ENCODE measurements around the gene PLK5.
A peak's percentile ranks its signal among the peaks of the same experiment; 100 is the strongest.
"Not testable (repeated sequence)": the region's sequence is repeated elsewhere in the genome, so short reads cannot be mapped to it uniquely, and the experiment has no call there.

Gene PLK5

DNA sequence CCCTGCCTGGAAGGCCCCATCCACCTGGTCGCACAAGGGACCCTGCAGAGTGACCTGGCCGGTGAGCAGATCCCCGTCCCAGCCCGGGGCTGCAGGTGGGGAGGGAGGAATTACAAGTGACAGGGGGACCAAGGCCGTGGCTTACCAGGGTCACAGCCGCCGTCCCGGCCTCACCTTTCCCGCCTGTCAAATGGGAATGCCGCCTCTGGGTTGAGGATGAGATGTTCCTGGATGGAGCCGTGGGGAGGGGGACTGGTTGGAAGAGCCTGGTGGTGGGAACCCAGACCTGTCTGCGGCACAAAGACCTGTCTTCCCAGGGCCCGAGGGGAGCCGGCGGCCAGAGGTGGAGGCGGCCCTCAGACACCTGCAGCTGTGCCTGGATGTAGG lies 5.5 kb downstream of the PLK5 start:
- no peak overlapping the region for H3K9ac ChIP-seq (ENCODE audit: low read depth, low read length)
- no peak overlapping the region for H3K4me3 ChIP-seq (ENCODE audit: low read length)
- H3K36me3 ChIP-seq (ENCODE audit: insufficient read depth, low read length): no peaks in the 10 kb centered on the region
- no peaks in the 10 kb centered on the region for H3K4me1 ChIP-seq (ENCODE audit: insufficient read depth, low read length)
- H3K27ac ChIP-seq (ENCODE audit: low read depth, low read length): no peak overlapping the region
- no peaks in the 10 kb centered on the region for H3K9me3 ChIP-seq (ENCODE audit: insufficient read depth, low read depth, low read length)
- peaks cover 16% of the 10 kb centered on the region for H3K27me3 ChIP-seq (ENCODE audit: insufficient read depth, low read length)
- 84% methylated on average over 16 of the region's 16 CpGs for WGBS

DNA sequence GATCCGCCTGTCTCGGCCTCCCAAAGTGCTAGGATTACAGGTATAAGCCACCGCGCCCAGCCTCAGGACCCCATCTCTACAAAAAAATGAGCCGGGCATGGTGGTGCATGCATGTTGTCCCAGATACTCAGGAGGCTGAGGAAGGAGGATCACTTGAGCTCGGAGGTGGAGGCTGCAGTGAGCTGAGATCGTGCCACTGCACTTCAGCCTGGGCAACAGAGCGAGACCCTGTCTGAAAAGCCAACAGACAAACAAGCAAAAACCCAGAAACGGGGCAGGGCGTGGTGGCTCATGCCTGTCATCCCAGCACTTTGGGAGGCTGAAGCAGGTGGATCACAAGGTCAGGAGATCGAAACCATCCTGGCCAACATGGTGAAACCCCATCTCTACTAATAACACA lies 7.0 kb downstream of the PLK5 start:
- H3K4me3 ChIP-seq (ENCODE audit: low read length); H3K36me3 ChIP-seq (ENCODE audit: insufficient read depth, low read length); H3K4me1 ChIP-seq (ENCODE audit: insufficient read depth, low read length); H3K27me3 ChIP-seq (ENCODE audit: insufficient read depth, low read length); H3K9me3 ChIP-seq (ENCODE audit: insufficient read depth, low read depth, low read length); H3K27ac ChIP-seq (ENCODE audit: low read depth, low read length); H3K9ac ChIP-seq (ENCODE audit: low read depth, low read length): not testable (repeated sequence)
- WGBS: 89% methylated on average over 11 of the region's 11 CpGs

DNA sequence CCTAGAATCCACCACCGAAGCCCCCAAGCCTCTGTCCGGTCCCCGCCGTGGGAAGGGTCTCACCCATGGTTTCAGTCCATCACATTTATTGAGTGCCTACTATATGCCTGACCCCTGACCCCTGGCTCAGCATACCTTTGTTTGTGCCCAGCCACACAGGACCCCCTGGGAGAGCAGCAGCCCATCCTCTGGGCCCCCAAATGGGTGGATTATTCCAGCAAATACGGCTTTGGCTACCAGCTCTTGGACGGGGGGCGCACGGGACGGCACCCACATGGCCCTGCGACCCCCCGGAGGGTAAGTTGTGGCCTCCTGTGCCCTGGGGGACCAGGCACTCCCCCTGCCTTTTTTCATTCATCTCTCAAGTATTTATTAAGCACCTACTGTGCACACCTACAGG lies 7.7 kb downstream of the PLK5 start:
- Histone ChIP-seq H3K27ac (ENCODE audit: low read depth, low read length) (no peak overlapping the region), H3K36me3 (ENCODE audit: insufficient read depth, low read length) (no peaks in the 10 kb centered on the region), H3K4me3 (ENCODE audit: low read length) (no peak overlapping the region), H3K9me3 (ENCODE audit: insufficient read depth, low read depth, low read length) (no peaks in the 10 kb centered on the region), H3K9ac (ENCODE audit: low read depth, low read length) (no peak overlapping the region), H3K4me1 (ENCODE audit: insufficient read depth, low read length) (no peaks in the 10 kb centered on the region), H3K27me3 (ENCODE audit: insufficient read depth, low read length) (no peaks in the 10 kb centered on the region)
- 88% methylated on average over 11 of the region's 11 CpGs for WGBS

DNA sequence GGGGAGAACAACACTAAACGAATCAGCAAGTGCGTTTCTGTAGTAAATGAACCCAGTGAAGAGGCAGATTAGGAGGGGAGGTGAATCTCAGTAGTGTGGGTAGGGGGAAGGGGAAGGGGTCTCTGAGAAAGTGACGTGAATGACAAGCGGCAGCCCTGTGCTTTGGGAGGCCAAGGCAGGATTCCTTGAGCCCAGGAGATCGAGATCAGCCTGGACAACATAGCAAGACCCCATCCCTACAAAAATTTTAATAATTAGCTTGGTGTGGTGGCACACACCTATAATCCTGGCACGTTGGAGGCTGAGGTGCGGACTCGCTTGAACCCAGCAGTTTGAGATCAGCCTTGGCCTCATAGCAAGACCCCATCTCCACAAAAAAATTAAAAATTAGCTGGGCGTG lies 8.1 kb downstream of the PLK5 start:
- 88% methylated on average over 9 of the region's 9 CpGs for WGBS
- H3K9me3 ChIP-seq (ENCODE audit: insufficient read depth, low read depth, low read length): no peaks in the 10 kb centered on the region
- no peak overlapping the region for H3K9ac ChIP-seq (ENCODE audit: low read depth, low read length)
- no peaks in the 10 kb centered on the region for H3K4me1 ChIP-seq (ENCODE audit: insufficient read depth, low read length)
- H3K27me3 ChIP-seq (ENCODE audit: insufficient read depth, low read length): no peaks in the 10 kb centered on the region
- no peaks in the 10 kb centered on the region for H3K36me3 ChIP-seq (ENCODE audit: insufficient read depth, low read length)
- H3K4me3 ChIP-seq (ENCODE audit: low read length): no peak overlapping the region
- no peak overlapping the region for H3K27ac ChIP-seq (ENCODE audit: low read depth, low read length)

DNA sequence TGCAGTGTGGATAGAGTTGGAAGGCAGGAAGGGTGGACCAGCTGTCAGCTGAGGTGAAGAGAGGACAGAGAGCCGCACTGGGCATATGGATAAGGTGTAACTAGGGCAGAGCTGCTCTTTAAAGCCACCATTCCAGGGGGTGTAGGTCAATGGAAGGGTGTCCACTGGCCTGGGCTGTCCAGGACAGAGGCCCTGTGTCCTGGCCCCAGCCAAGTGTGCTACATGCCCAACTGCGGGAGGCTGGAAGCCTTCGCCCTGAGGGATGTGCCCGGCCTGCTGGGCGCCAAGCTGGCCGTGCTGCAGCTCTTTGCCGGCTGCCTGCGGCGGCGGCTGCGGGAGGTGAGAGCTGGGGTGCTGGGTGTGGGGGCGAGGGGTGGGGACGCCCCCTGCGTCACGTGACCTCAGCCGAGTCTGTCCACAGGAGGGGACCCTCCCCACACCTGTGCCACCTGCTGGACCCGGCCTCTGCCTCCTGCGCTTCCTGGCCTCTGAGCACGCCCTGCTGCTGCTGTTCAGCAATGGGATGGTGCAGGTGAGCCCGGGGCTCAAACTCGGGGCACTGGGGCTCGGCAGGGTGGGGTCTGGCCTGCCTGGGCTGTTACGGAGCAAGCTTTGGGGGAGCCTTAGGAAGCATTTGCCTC lies 9.8 kb downstream of the PLK5 start:
- Histone ChIP-seq H3K27me3 (ENCODE audit: insufficient read depth, low read length) (no peaks in the 10 kb centered on the region), H3K9me3 (ENCODE audit: insufficient read depth, low read depth, low read length) (no peaks in the 10 kb centered on the region), H3K36me3 (ENCODE audit: insufficient read depth, low read length) (no peaks in the 10 kb centered on the region), H3K4me3 (ENCODE audit: low read length) (no peak overlapping the region), H3K4me1 (ENCODE audit: insufficient read depth, low read length) (no peaks in the 10 kb centered on the region), H3K27ac (ENCODE audit: low read depth, low read length) (no peak overlapping the region), H3K9ac (ENCODE audit: low read depth, low read length) (no peak overlapping the region)
- 90% methylated on average over 23 of the region's 23 CpGs for WGBS

DNA sequence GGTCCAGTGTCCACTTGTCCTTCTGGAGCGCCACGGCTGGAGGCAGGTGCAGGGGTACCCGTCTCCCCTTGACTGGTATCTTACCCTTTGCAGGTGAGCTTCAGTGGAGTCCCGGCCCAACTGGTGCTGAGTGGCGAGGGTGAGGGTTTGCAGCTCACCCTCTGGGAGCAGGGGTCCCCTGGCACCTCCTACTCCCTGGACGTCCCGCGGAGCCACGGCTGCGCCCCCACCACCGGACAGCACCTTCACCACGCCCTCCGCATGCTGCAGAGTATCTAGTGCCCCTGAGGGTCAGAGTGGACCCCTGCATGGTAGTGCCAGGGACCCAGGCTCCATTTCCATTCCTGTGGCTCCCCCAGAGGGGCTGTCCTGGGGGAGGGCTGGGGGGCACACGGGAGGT lies 11.1 kb downstream of the PLK5 start:
- H3K27ac ChIP-seq (ENCODE audit: low read depth, low read length): no peak overlapping the region
- no peak overlapping the region for H3K4me3 ChIP-seq (ENCODE audit: low read length)
- 86% methylated on average over 14 of the region's 14 CpGs for WGBS
- no peaks in the 10 kb centered on the region for H3K9me3 ChIP-seq (ENCODE audit: insufficient read depth, low read depth, low read length)
- H3K4me1 ChIP-seq (ENCODE audit: insufficient read depth, low read length): no peaks in the 10 kb centered on the region
- H3K27me3 ChIP-seq (ENCODE audit: insufficient read depth, low read length): no peaks in the 10 kb centered on the region
- no peaks in the 10 kb centered on the region for H3K36me3 ChIP-seq (ENCODE audit: insufficient read depth, low read length)
- H3K9ac ChIP-seq (ENCODE audit: low read depth, low read length): no peak overlapping the region

DNA sequence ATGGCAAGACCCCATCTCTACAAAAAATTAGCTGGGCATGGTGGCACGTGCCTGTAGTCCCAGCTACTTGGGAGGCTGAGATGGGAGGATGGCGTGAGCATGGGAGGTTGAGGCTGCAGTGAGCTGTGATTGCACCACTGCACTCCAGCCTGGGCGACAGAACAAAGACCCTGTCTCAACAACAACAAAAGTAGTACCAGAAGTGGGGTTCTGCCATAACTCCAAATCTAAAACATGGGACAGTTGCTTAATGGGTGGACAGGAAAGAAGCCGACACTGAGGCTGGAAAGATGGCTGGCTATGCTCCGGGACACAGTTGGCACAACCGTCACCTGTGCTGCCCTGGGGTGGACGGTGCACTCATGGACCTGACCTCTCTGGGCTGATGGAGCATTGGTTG lies 11.8 kb downstream of the PLK5 start:
- H3K4me1 ChIP-seq (ENCODE audit: insufficient read depth, low read length); H3K27me3 ChIP-seq (ENCODE audit: insufficient read depth, low read length); H3K27ac ChIP-seq (ENCODE audit: low read depth, low read length); H3K4me3 ChIP-seq (ENCODE audit: low read length); H3K9ac ChIP-seq (ENCODE audit: low read depth, low read length); H3K36me3 ChIP-seq (ENCODE audit: insufficient read depth, low read length); H3K9me3 ChIP-seq (ENCODE audit: insufficient read depth, low read depth, low read length): not testable (repeated sequence)
- 89% methylated on average over 7 of the region's 7 CpGs for WGBS

DNA sequence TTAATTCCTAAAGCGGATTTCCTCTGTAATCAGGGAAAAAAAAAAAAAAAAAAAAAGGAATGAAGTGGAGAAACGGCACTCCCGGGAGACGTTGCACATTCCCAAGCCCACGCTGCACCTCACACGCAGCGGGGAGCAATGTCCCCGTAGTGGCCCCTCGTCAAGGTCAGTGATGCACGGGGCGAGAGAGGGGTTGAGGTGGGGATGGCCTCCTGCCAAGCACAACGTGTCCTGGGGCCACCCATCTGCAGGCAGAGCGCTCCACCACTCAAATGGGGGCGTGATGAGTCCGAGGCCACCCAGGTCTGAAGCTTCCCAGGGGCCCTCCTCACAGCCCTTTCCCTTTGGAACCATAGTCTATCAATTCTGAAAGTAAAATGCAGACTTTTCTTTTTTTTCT lies 15.1 kb downstream of the PLK5 start:
- no peaks in the 10 kb centered on the region for H3K4me1 ChIP-seq (ENCODE audit: insufficient read depth, low read length)
- WGBS: 69% methylated on average over 15 of the region's 15 CpGs
- H3K36me3 ChIP-seq (ENCODE audit: insufficient read depth, low read length): no peaks in the 10 kb centered on the region
- no peaks in the 10 kb centered on the region for H3K27me3 ChIP-seq (ENCODE audit: insufficient read depth, low read length)
- H3K4me3 ChIP-seq (ENCODE audit: low read length): no peak overlapping the region
- H3K9me3 ChIP-seq (ENCODE audit: insufficient read depth, low read depth, low read length): no peaks in the 10 kb centered on the region
- H3K9ac ChIP-seq (ENCODE audit: low read depth, low read length): no peak overlapping the region
- H3K27ac ChIP-seq (ENCODE audit: low read depth, low read length): no peak overlapping the region

DNA sequence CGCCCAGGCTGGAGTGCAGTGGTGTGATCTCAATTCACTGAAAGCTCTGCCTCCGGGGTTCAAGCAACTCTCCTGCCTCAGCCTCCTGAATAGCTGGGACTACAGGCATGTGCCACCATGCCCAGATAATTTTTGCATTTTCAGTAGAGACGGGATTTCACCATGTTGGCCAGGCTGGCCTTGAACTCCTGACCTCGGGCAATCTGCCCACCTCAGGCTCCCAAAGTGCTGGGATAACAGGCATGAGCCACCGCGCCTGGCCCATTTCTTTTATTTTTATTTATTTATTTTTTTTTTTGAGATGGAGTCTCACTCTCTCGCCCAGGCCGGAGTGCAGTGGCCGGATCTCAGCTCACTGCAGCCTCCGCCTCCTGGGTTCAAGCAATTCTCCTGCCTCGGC lies 15.9 kb downstream of the PLK5 start:
- not testable (repeated sequence) for H3K4me1 ChIP-seq (ENCODE audit: insufficient read depth, low read length); H3K36me3 ChIP-seq (ENCODE audit: insufficient read depth, low read length); H3K9ac ChIP-seq (ENCODE audit: low read depth, low read length); H3K27ac ChIP-seq (ENCODE audit: low read depth, low read length); H3K4me3 ChIP-seq (ENCODE audit: low read length); H3K9me3 ChIP-seq (ENCODE audit: insufficient read depth, low read depth, low read length); H3K27me3 ChIP-seq (ENCODE audit: insufficient read depth, low read length)
- WGBS: 94% methylated on average over 11 of the region's 11 CpGs

DNA sequence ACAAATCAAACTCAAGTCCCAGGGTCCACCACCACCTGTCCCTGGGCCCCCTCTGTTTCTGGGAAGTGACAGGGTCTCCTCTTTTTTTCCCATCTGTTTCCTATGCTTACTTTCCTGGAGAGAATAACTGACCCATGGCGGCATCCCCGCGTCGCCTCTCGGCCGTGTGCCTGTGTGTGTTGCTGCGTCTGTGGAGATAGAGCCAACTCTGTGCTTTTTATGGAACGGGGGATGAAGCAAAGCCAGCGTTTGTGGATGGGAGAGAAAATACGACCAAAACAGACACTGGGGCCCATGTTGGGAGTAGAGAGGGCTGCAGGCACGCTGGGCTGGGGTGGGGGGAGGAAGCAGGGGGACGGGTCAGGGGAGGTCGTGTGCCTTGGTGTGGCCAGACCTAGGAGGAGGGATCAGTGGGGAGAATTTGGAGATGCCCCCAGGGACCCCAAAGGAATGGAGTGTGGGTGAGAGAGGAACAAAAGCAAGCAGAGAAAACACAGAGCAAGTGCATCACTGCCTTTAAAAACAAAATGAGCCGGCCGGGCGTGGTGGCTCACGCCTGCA lies 16.6 kb downstream of the PLK5 start:
- H3K9me3 ChIP-seq (ENCODE audit: insufficient read depth, low read depth, low read length): no peaks in the 10 kb centered on the region
- H3K27ac ChIP-seq (ENCODE audit: low read depth, low read length): no peak overlapping the region
- H3K9ac ChIP-seq (ENCODE audit: low read depth, low read length): no peak overlapping the region
- no peaks in the 10 kb centered on the region for H3K36me3 ChIP-seq (ENCODE audit: insufficient read depth, low read length)
- no peaks in the 10 kb centered on the region for H3K27me3 ChIP-seq (ENCODE audit: insufficient read depth, low read length)
- 57% methylated on average over 17 of the region's 17 CpGs for WGBS
- H3K4me1 ChIP-seq (ENCODE audit: insufficient read depth, low read length): no peaks in the 10 kb centered on the region
- peak overlapping the region; percentile 40 for H3K4me3 ChIP-seq (ENCODE audit: low read length)

DNA sequence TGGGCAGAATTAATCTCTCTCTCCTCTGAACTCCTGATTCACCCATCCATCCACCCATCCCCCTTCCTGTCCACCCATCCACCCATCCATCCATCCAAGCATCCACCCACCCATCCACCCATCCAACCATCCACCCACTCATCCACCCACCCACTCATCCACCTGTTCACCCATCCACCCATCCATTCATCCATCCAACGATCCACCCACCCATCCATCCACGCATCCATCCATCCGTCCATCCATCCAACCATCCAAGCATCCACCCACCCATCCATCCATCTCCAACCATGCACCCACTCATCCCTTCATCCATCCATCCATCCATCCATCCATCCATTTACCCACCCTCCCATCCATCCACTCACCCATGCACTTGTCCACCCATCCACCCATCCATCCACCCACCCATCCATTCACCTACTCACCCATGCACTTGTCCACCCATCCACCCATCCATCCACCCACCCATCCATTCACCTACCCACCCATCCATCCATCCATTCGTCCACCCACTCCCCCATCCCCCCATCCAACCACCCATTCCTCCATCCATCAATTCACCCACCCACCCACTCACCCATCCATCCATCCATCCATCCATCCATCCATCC lies 25.6 kb downstream of the PLK5 start:
- Histone ChIP-seq H3K4me3 (ENCODE audit: low read length) (no peak overlapping the region), H3K4me1 (ENCODE audit: insufficient read depth, low read length) (no peaks in the 10 kb centered on the region), H3K27ac (ENCODE audit: low read depth, low read length) (no peak overlapping the region), H3K27me3 (ENCODE audit: insufficient read depth, low read length) (no peaks in the 10 kb centered on the region), H3K9me3 (ENCODE audit: insufficient read depth, low read depth, low read length) (no peaks in the 10 kb centered on the region), H3K36me3 (ENCODE audit: insufficient read depth, low read length) (peaks cover 5% of the 10 kb centered on the region; the same call in 1 of the 2 replicates), H3K9ac (ENCODE audit: low read depth, low read length) (no peak overlapping the region)
- WGBS: 80% methylated on average over 4 of the region's 4 CpGs
